K562 (cell line): ENCODE data around the gene CMIP.

Source experiments
- CTCF ChIP-seq, 3 experiments: IDR thresholded peaks in 2 of 3; conservative IDR thresholded peaks in 1 of 3; 2 replicates each; pipeline ENCODE4 v1.5.1; 2011 to 2012; ENCODE audit warnings: low read length in 3 of 3, mild to moderate bottlenecking in 3 of 3, control low read depth in 2 of 3, improper control_type of control experiment in 1 of 3, inconsistent platforms in 1 of 3, low read depth in 1 of 3, mixed read lengths in 1 of 3, moderate library complexity in 1 of 3; ENCODE audit not compliant: insufficient read depth in 2 of 3
- ELF4 ChIP-seq: fragments of 450-650 bp; formaldehyde crosslinking; IDR thresholded peaks from 2 replicates; pipeline ENCODE4 v1.4.0; 2022; ENCODE audit warnings: missing genetic modification characterization
- HMGXB4 ChIP-seq: sonication (generic); formaldehyde crosslinking; IDR thresholded peaks from 2 replicates; pipeline ENCODE4 v1.8.1; 2023; ENCODE audit warnings: mild to moderate bottlenecking, missing genetic modification reagents
- HOXB6 ChIP-seq: fragments of 250-450 bp; sonication (Bioruptor Pico); IDR thresholded peaks from 2 replicates; pipeline ENCODE4 v1.5.1; 2022; ENCODE audit warnings: mild to moderate bottlenecking, borderline replicate concordance
- JUN ChIP-seq, 2 experiments: sonication (generic) in 1 of 2; formaldehyde crosslinking in 1 of 2; IDR thresholded peaks; 2 replicates each; pipeline versions ENCODE4 v1.6.1 to v1.8.0; 2012 to 2022; ENCODE audit warnings: borderline replicate concordance in 2 of 2, mild to moderate bottlenecking in 2 of 2, improper control_type of control experiment in 1 of 2, low read depth in 1 of 2, low read length in 1 of 2, missing genetic modification reagents in 1 of 2
- MCM3 ChIP-seq: fragments of 450-650 bp; IDR thresholded peaks from 2 replicates; pipeline ENCODE4 v1.6.1; 2016
- MEF2D ChIP-seq: conservative IDR thresholded peaks from 2 replicates; pipeline ENCODE4 v1.6.1; 2016; ENCODE audit warnings: low read depth, missing genetic modification characterization, missing compliant biosample characterization
- MTA3 ChIP-seq: fragments of 450-650 bp; formaldehyde crosslinking; IDR thresholded peaks from 2 replicates; pipeline ENCODE4 v1.6.1; 2017; ENCODE audit warnings: mild to moderate bottlenecking, borderline replicate concordance
- NFIX ChIP-seq: fragments of 250-450 bp; sonication (Bioruptor Pico); IDR thresholded peaks from 2 replicates; pipeline ENCODE4 v1.4.0; 2020; ENCODE audit warnings: low read depth, mild to moderate bottlenecking, moderate library complexity
- POLR2AphosphoS5 ChIP-seq: IDR thresholded peaks from 2 replicates; pipeline ENCODE4 v1.6.1; 2011; ENCODE audit warnings: mild to moderate bottlenecking, low read depth, low read length, moderate library complexity; ENCODE audit not compliant: control insufficient read depth, insufficient read depth
- SP1 ChIP-seq: sonication (generic); formaldehyde crosslinking; IDR thresholded peaks from 2 replicates; pipeline ENCODE4 v1.8.1; 2022; ENCODE audit warnings: mild to moderate bottlenecking, missing genetic modification reagents
- TARDBP ChIP-seq: fragments of 450-650 bp; IDR thresholded peaks from 2 replicates; pipeline ENCODE4 v1.6.1; 2016
- TFAP4 ChIP-seq: sonication (generic); formaldehyde crosslinking; IDR thresholded peaks from 2 replicates; pipeline ENCODE4 v1.8.0; 2022; ENCODE audit warnings: missing genetic modification reagents, mild to moderate bottlenecking, moderate library complexity, borderline replicate concordance

- TF ChIP-seq MEF2D (tag) (no peak), MTA3 (no peak), JUN (IDR thresholded peaks at IDR 0.05; ENCODE audit: borderline replicate concordance, low read depth, low read length) (no peak), JUN (CRISPR knock-in tag; IDR thresholded peaks at IDR 0.05; ENCODE audit: borderline replicate concordance) (no peak), CTCF (IDR thresholded peaks at IDR 0.05 in 2 of 3, conservative IDR thresholded peaks at IDR 0.05 in 1 of 3; ENCODE audit: insufficient read depth in 2 of 3, low read depth in 1 of 3, low read length in 3 of 3) (no peak), POLR2AphosphoS5 (no peak), NFIX (CRISPR knock-in tag) (no peak), SP1 (no peak), TARDBP (no peak), ELF4 (CRISPR knock-in tag) (no peak), TFAP4 (CRISPR knock-in tag) (no peak), MCM3 (no peak), HOXB6 (CRISPR knock-in tag) (no peak), HMGXB4 (CRISPR knock-in tag) (no peak)
Observed at GRCh38 chr16:81527477-81528178, 83.0 kb downstream of the CMIP start.
